Endothelial cell of umbilical vein (primary cell): Measurements from ENCODE around the gene FAM222A. TPM values are rescaled to one million over a fixed set of nuclear protein-coding genes. Genes with fewer than 3 reads are reported as not detected.

Source experiments
- BruUV-seq: library from RNA; stranded (reverse); fragments of 400-500 nt; replicated peaks from 2 replicates; lab custom pipeline; 2021; lab: Mats Ljungman, UMichigan
- CTCF ChIA-PET: fragments of 300-600, 350-600 bp; sonication (Branson Sonifier 250); formaldehyde crosslinking; loops from one replicate; lab custom pipeline; 2021; ENCODE audit warnings: antibody characterized with exemption, inconsistent platforms; lab: Charles Lee
- POLR2A ChIA-PET: fragments of 300-600, 350-600 bp; sonication (Branson Sonifier 250); formaldehyde crosslinking; loops from one replicate; lab custom pipeline; 2021; ENCODE audit warnings: antibody characterized with exemption, inconsistent platforms; lab: Charles Lee
- DNase-seq: peaks from one replicate; pipeline ENCODE4 v3.0.0-alpha.2; 2011; ENCODE audit warnings: low read depth, low spot score
- FAIRE-seq: peaks from 2 replicates; lab custom pipeline; 2011; peaks lifted over from hg19 to GRCh38; lab: Jason Lieb, UNC
- H2AFZ ChIP-seq: 2 replicates; pipeline ENCODE4 v1.6.0; 2012; ENCODE audit warnings: low read depth, low read length, control low read depth, inconsistent platforms
- H3K27ac ChIP-seq: 2 replicates; pipeline ENCODE4 v1.5.1; 2011; ENCODE audit warnings: low read depth, mild to moderate bottlenecking, control low read depth, low read length, moderate library complexity; ENCODE audit not compliant: insufficient read depth
- H3K27me3 ChIP-seq, 2 experiments: 2 replicates each; pipeline versions ENCODE4 v1.6.0 to v1.6.1; 2011; ENCODE audit warnings: low read length in 2 of 2, mixed read lengths in 1 of 2; ENCODE audit not compliant: control insufficient read depth in 2 of 2, insufficient read depth in 2 of 2
- H3K36me3 ChIP-seq, 2 experiments: 2 replicates in 1 of 2; 3 replicates in 1 of 2; pipeline ENCODE4 v1.5.1; 2011; ENCODE audit warnings: low read length in 2 of 2, mild to moderate bottlenecking in 1 of 2, moderate library complexity in 1 of 2; ENCODE audit not compliant: control insufficient read depth in 2 of 2, insufficient read depth in 2 of 2; ENCODE audit errors: extremely low read depth in 1 of 2
- H3K4me1 ChIP-seq: 3 replicates; pipeline ENCODE4 v1.5.1; 2011; ENCODE audit warnings: mild to moderate bottlenecking, low read length; ENCODE audit not compliant: control insufficient read depth, insufficient read depth; ENCODE audit errors: extremely low read depth
- H3K4me2 ChIP-seq: 2 replicates; pipeline ENCODE4 v1.6.1; 2011; ENCODE audit warnings: low read length, control low read depth, mixed read lengths; ENCODE audit not compliant: insufficient read depth
- H3K4me3 ChIP-seq, 3 experiments: fragments of 200-600 bp in 1 of 3; sonication (generic), shearing (Covaris generic) in 1 of 3; replicated peaks in 1 of 3; 2 replicates each; pipeline ENCODE4 v1.5.1; 2011 to 2016; ENCODE audit warnings: control low read depth in 3 of 3, low read length in 3 of 3, mild to moderate bottlenecking in 2 of 3, inconsistent platforms in 1 of 3, low read depth in 1 of 3, moderate library complexity in 1 of 3; ENCODE audit not compliant: insufficient read depth in 1 of 3
- H3K79me2 ChIP-seq: 2 replicates; pipeline ENCODE4 v1.6.0; 2012; ENCODE audit warnings: low read length, inconsistent platforms; ENCODE audit not compliant: control insufficient read depth, insufficient read depth
- H3K9ac ChIP-seq: replicated peaks from 2 replicates; pipeline ENCODE3; 2011; ENCODE audit warnings: low read length, control low read depth; ENCODE audit not compliant: insufficient read depth; ENCODE audit errors: extremely low read depth
- H3K9me1 ChIP-seq: replicated peaks from 3 replicates; pipeline ENCODE4 v1.6.0; 2011; ENCODE audit warnings: mild to moderate bottlenecking, low read length; ENCODE audit not compliant: control insufficient read depth, insufficient read depth; ENCODE audit errors: extremely low read depth
- H3K9me3 ChIP-seq: replicated peaks from 2 replicates; pipeline ENCODE4 v1.5.1; 2012; ENCODE audit warnings: low read length, inconsistent platforms; ENCODE audit not compliant: control insufficient read depth, insufficient read depth
- H4K20me1 ChIP-seq: replicated peaks from 2 replicates; pipeline ENCODE3; 2011; ENCODE audit warnings: mild to moderate bottlenecking, low read length; ENCODE audit not compliant: control insufficient read depth, insufficient read depth; ENCODE audit errors: extremely low read depth
- CTCF ChIP-seq, 2 donors: IDR thresholded peaks; 1 replicate in 1 of 2; 2 replicates in 1 of 2; pipeline ENCODE4 v1.5.1; 2011; ENCODE audit warnings: low read length in 2 of 2, mild to moderate bottlenecking in 2 of 2, moderate library complexity in 2 of 2, control low read depth in 1 of 2, inconsistent platforms in 1 of 2, low read depth in 1 of 2; ENCODE audit not compliant: insufficient read depth in 1 of 2; ENCODE audit errors: extremely low read depth in 1 of 2
- EZH2 ChIP-seq: IDR thresholded peaks from 2 replicates; pipeline ENCODE4 v1.6.1; 2012; ENCODE audit warnings: borderline replicate concordance, low read depth, mild to moderate bottlenecking, moderate library complexity, low read length, inconsistent platforms; ENCODE audit not compliant: severe bottlenecking
- FOS ChIP-seq: IDR thresholded peaks from 2 replicates; pipeline ENCODE4 v1.6.1; 2011; ENCODE audit warnings: mild to moderate bottlenecking, low read length, moderate library complexity, borderline replicate concordance; ENCODE audit not compliant: insufficient read depth
- GATA2 ChIP-seq: IDR thresholded peaks from 2 replicates; pipeline ENCODE4 v1.7.0; 2011; ENCODE audit warnings: low read depth, mild to moderate bottlenecking, moderate library complexity, mixed read lengths, low read length; ENCODE audit not compliant: insufficient read length, insufficient read depth
- JUN ChIP-seq: IDR thresholded peaks from 2 replicates; pipeline ENCODE4 v1.6.1; 2011; ENCODE audit warnings: borderline replicate concordance, low read depth; ENCODE audit not compliant: insufficient read length, insufficient read depth
- MAX ChIP-seq: IDR thresholded peaks from 2 replicates; pipeline ENCODE4 v1.6.1; 2011; ENCODE audit not compliant: insufficient read depth, insufficient read length
- MYC ChIP-seq: IDR thresholded peaks from one replicate; pipeline ENCODE4 v1.6.1; 2011; ENCODE audit warnings: mild to moderate bottlenecking, low read depth, low read length
- POLR2A ChIP-seq: IDR thresholded peaks from 2 replicates; pipeline ENCODE4 v1.6.1; 2012; ENCODE audit warnings: low read depth, mild to moderate bottlenecking, control low read depth, low read length
- POLR2AphosphoS5 ChIP-seq: IDR thresholded peaks from 2 replicates; pipeline ENCODE4 v1.6.1; 2012; ENCODE audit warnings: low read depth, mild to moderate bottlenecking, control low read depth, low read length, moderate library complexity; ENCODE audit not compliant: insufficient read depth
- dilution Hi-C: fragments of 300-500 bp; cut with MboI; formaldehyde crosslinking; loops from one replicate; pipeline ENCODE4 v1.15.0; 2019; ENCODE audit warnings: low sequenced_read_pairs; ENCODE audit not compliant: extremely low pct_ligation_motif_present
- intact Hi-C: fragments of 100-400 bp; cut with micrococcal nuclease; formaldehyde crosslinking; loops from one replicate; pipeline ENCODE4 v1.10.0; 2022
- polyA plus RNA-seq, 4 experiments: library from polyadenylated mRNA; depleted of rRNA in 3 of 4; stranded (reverse) in 3 of 4; unstranded in 1 of 4; fragments of >200 nt; gene quantifications; 2 replicates each; pipeline versions ENCODE4 v1.2.1 to v1.2.3, GENCODE V29; 2011 to 2012; ENCODE audit warnings: missing spikeins in 1 of 4
- total RNA-seq: library from RNA; stranded (reverse); gene quantifications from 2 replicates; pipeline ENCODE4 v1.2.3, GENCODE V29; 2021

Gene FAM222A
- total and polyA plus RNA-seq, 2 donors (not counting 3 experiments of a cell fraction or from before 2014, with no cell fraction given) = 0.62 to 1.7 TPM

- Histone ChIP-seq H3K27ac (no peak overlapping the region), H3K9ac (no peak overlapping the region), H3K27me3 (no peaks in the 10 kb centered on the region), H3K79me2 (no peaks in the 10 kb centered on the region), H3K4me1 (no peaks in the 10 kb centered on the region), H4K20me1 (no peaks in the 10 kb centered on the region), H3K4me3 (no peak overlapping the region), H3K4me2 (no peak overlapping the region), H3K9me1 (no peaks in the 10 kb centered on the region), H2AFZ (no peak overlapping the region), H3K36me3 (no peaks in the 10 kb centered on the region), H3K9me3 (no peaks in the 10 kb centered on the region)
- ChIA-PET CTCF (no interaction called here), POLR2A (no interaction called here)
- FAIRE-seq (no peak), DNase-seq (no peak)
- BruUV-seq = no TSS peak
- intact Hi-C loops (no loop called here), dilution Hi-C loops (no loop called here)
- TF ChIP-seq MAX (no peak), MYC (no peak), GATA2 (no peak), EZH2 (no peak), JUN (no peak)
These were observed 46.0 kb downstream of the FAM222A start for GRCh38 chr12:109759595-109759994.

GRCh38 chr12:109760031-109760929, 46.7 kb downstream of the FAM222A start:
- no peak for FAIRE-seq
- POLR2A ChIA-PET = no interaction called here
- dilution Hi-C loops = no loop called here
- Histone ChIP-seq H3K27ac (no peak overlapping the region), H2AFZ (no peak overlapping the region), H3K4me3 (no peak overlapping the region), H3K36me3 (no peaks in the 10 kb centered on the region), H3K9ac (no peak overlapping the region), H3K4me2 (no peak overlapping the region), H3K79me2 (no peaks in the 10 kb centered on the region), H3K27me3 (no peaks in the 10 kb centered on the region), H3K9me3 (no peaks in the 10 kb centered on the region), H3K4me1 (no peaks in the 10 kb centered on the region), H3K9me1 (no peaks in the 10 kb centered on the region), H4K20me1 (no peaks in the 10 kb centered on the region)
- CTCF ChIA-PET = interaction anchor here (0.9 to 1.0 kb wide), 2 partner anchors 15 to 332 kb away, joined by 3 to 4 read pairs; no protein-coding TSS in a partner anchor
- BruUV-seq = no TSS peak
- TF ChIP-seq JUN (no peak), CTCF (IDR thresholded peaks at IDR 0.05; ENCODE audit: extremely low read depth in 1 of 2, insufficient read depth in 1 of 2, low read depth in 1 of 2, low read length in 2 of 2) (no peak), POLR2A (no peak), POLR2AphosphoS5 (no peak), MAX (no peak), MYC (no peak), FOS (no peak), GATA2 (no peak)
- intact Hi-C loops = no loop called here
- no peak for DNase-seq
